Measurements from ENCODE around the gene MRTFA.
A peak's percentile ranks its signal among the peaks of the same experiment; 100 is the strongest.
"Not testable (repeated sequence)": the region's sequence is repeated elsewhere in the genome, so short reads cannot be mapped to it uniquely, and the experiment has no call there.

MRTFA gene

DNA sequence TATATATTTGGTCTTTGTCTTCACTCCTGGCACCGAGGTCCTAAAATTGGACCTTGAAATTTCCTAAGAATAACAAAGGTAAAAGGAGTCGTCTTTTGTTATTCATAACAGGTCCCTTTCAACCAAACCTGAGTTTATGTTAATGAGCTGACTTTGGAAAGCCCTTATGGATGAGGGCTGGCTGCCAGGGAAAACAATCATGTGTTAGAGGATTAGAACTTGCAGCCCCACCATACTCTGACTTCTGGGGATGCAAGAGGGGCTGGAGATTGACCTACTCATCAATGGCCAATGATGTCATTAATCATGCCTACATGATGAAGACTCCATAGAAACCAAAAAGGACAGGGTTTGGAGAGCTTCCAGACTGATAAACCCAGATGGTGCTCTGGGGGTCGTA, 118.9 kb downstream of the MRTFA start:
- DNase-seq, result no peak

DNA sequence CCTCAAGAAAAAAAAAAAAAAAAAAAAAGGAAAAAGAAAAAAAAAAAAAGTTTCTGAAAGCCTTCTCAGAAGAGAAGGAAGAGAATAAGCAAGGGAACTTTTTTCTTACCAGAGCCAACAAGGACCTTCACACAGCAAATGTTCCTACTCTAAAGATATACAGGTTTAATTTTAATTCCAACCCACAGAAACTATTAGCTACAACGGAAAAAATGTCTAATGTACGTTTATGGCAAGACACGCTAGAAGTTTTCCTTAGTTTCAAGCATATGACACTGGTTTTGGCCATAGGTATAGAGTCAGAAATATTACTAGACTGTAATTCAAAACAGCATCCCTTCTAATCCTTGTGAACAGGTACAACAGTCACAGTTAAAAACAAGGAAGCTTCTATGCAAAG, 120.1 kb downstream of the MRTFA start:
- DNase-seq, result no peak

DNA sequence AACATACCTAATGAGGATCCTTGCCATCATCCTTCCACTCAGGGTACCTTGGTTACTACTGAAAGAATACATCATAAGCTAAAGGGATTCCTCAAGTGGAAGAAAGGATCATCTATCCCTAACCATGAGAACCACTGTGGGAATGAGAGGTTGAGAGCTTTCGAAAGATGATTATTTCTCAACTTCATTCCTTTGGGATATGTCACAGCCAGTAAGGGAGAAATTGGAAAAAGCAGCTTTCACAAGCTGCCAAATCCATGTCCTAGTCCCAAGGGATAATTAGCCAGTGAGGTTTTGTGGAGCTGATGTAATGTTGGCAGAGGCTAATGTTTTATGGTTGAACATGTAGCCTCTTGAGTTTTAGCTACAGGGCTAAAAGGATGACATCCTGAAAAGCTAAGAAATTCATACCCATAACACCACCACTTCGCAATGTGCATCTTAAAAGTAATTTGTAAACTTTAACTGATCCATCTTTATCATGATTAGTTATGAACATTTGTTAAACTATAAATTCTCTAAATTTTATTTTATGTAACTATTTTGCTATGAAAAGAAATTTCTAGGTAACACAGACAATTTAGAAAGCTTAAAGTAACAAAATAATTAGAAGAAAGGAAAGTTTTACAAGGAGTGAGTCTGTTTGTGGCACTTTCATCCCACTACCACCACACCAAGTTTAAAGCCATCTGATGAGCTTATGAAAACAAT, 123.9 kb downstream of the MRTFA start:
- no peak for DNase-seq

DNA sequence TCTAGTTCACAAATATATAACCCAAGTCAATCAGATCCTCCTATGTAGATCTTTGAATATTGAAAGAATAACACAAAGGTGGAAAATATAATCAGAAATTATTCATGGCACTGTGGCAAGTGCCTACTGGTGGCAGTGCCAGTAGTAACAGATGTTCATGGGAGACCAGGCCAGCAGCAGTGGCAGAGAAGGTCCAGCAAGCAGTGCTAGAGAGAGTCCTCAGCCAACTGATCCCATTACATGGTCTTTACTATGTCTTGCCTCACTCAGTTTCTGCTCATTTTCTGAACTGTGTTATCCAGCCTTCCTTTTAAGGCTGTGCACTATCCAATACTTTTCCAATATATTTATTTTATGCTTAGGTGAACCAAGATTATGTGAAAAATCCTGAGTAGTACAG, 124.9 kb downstream of the MRTFA start:
- no peak for DNase-seq

DNA sequence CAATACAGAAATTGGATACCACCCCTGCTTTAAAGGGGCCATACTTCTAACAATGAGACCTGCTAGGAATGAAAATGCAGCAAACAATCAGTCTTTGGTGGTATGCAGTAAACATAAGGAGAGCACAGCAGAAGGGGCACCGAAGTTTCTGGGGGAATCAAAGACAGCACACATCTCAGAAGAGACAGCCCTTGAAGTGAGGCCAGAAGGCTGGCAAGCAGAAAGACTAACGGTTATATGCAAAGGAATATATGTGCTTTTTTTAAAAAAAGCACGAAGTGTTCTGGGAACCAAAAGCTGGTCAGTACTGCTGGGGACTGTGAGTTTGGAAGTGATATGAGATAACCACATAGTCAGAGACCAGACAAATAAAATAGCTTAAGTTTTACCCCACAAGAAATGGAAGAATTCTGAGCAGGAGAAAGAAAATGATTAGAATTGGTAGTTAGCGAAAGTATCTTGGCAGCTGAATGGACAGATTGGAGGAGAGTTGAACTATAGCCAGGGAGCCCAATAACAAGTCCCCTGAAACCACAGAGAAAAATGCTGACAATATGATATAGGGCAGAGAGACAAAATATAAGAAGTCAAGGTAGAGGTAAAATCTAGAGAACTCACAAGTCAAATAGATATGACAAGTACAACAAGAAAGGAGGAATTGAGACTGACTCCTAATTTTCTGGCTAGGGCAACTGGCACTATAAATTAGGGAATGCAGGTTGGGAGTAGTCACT, 125.7 kb downstream of the MRTFA start:
- DNase-seq, result no peak

DNA sequence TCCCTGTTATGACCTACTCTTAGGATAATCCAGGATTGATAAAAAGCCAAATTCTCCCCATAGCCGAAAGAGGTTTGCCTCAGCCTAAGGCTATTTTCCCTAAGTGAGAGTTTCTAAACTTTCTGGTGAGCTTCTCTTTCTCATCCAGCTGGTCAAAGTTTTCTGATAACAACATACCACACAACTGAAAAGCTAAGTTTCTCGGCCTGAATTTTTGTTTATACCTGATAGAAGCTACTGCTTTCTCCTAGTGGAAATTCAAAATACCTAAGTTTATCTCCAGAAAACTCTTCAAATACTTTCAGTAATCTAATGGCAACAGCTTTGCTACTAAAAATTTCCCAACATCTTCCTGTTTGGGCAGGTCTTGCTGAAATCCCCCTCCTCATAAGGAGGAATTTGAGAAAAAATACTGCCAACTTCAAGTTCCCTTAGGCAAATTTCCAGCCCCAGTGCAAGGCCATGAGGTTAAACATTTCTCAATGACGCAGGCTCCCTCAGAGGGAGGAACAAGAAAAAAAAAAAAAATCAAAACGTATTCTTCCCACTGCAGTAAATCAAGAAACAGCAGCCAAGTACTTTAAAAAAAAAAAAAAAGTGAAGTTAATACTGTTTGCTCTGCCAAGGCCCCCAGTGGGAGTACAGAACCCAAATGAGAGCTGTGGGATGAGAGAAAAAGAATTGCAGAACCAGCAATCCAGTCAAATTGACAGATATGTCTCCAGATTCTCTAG, 127.0 kb downstream of the MRTFA start:
- DNase-seq, result peak; percentile 80

DNA sequence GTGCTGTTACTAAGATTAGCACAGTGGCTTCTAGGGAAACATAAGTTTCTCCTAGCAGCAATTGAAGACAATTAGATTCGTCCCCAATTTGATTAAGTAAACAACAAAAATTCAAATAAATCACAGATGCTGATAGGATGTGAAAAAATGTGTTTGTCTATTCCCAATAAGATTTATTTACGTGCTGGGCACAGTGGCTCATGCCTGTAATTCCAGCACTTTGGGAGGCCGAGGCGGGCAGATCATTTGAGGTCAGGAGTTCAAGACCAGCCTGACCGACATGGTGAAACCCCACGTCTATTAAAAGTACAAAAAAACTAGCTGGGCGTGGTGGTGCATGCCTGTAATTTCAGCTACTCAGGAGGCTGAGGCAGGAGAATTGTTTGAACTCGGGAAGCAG, 128.5 kb downstream of the MRTFA start:
- not testable (repeated sequence) for DNase-seq

DNA sequence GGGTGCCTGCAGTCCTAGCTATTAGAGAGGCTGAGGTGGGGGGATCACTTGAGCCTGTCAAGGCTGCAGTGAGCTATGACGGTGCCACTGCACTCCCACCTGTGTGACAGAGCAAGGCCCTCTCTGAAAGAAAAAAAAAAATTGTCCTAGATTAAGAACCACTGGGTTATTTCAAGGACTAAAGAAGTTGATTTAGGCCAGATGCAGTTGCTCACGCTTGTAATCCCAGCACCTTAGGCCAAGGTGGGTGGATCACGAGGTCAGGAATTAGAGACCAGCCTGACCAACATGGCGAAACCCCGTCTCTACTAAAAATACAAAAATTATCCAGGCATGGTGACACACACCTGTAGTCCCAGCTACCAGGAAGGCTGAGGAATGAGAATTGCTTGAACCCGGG, 129.0 kb downstream of the MRTFA start:
- DNase-seq, result no peak

DNA sequence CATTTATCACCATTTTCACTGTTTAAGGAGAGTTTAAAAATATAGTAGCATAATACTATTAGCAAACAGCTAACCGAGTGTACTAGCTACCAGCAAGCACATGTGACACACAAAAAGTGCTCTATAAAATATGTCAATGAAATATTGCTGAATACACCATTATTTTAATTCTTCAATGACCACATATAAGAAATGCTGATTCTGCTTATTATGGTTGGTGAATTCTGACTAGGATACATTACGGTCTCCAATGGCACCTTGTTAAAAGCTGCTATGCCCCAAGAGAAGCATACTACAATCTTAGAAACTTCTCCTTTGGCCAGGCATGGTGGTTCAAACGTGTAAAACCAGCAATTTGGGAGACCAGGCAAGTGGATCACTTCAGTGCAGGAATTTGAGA, 129.8 kb downstream of the MRTFA start:
- no peak for DNase-seq

DNA sequence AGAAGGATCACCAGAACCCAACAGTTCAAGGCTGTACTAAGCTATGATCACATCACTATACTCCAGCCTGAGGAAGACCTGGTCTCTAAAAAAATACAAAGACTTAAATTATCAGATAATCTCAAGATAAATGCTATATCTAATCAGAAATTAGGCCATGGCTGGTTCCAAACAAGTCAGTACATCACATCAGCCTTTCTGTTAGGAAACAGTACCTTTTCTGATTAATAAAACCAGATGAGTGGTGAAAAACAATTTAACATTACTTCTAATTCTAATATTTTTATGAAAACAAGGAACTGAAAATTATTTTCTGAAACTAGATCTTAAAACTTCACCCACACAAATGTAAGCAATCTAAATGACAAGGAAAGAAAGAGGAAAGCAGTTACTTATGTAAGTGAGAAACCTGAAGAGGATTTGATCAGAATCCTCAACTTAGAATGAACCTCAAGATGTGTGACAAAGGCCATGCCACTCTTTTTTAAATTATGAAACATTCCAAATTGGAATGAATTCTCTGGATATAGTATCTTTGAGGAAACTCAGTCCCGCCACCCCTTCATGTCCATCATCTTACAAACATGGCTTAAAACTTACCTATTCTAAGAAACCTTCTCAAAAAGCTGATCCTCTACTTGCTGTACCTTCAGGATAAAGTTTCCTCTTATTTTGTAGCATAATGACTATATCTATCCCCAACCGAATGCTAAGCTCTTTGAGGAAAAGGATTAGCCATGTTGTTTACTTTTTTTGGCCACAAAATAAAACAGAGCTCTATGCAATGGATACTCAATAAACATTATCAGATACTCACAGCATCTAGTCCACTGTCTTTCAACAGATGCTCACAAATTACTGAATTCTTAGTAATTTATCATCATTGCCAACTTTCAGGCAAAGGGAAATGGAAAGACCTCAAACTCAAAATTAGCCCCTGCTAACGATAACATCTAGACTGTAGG, 132.0 kb downstream of the MRTFA start:
- peak; percentile 57 for DNase-seq

DNA sequence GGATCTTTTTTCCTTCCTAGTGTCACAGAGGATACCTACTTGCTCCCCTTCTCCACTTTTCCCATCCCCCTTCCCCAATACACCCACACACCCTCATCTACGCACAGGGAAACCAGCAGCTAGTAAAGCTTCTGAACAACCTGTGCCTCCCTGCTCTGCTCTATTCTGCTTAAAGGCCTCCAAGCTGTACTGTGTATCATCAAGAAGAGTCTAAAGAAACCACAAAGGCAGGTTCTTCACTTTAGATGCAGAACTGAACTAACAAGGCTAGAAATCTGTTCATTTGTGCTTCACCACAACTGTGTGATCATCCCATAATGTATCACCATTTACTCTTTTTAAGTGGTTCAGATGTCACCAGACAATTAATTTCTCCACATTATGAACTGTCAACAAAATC, 133.6 kb downstream of the MRTFA start:
- no peak for DNase-seq

DNA sequence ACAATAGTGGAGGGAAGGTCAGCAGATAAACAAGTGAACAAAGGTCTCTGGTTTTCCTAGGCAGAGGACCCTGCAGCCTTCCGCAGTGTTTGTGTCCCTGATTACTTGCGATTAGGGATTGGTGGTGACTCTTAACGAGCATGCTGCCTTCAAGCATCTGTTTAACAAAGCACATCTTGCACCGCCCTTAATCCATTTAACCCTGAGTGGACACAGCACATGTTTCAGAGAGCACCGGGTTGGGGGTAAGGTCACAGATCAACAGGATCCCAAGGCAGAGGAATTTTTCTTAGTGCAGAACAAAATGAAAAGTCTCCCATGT, 136.1 kb downstream of the MRTFA start:
- not testable (repeated sequence) for DNase-seq

DNA sequence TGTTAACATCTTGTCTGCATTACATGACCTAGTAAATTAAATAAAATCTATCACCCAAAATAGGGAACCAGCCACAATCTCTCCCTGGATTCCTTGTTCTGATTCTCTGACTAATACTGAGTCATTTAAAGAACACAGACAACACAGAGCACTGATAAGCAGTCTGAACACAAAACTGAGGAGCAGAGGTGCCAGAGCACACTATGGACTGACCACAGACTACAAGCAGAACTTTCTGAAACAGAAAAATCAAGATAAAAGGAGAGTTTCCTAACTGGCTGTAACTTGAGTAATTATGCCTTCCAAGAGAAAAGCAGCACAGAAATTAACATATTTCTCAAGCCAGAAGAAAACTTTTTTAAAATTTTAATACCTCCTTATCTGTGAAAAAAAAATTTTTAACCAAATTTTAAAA, 137.3 kb downstream of the MRTFA start:
- DNase-seq, result peak; percentile 78

DNA sequence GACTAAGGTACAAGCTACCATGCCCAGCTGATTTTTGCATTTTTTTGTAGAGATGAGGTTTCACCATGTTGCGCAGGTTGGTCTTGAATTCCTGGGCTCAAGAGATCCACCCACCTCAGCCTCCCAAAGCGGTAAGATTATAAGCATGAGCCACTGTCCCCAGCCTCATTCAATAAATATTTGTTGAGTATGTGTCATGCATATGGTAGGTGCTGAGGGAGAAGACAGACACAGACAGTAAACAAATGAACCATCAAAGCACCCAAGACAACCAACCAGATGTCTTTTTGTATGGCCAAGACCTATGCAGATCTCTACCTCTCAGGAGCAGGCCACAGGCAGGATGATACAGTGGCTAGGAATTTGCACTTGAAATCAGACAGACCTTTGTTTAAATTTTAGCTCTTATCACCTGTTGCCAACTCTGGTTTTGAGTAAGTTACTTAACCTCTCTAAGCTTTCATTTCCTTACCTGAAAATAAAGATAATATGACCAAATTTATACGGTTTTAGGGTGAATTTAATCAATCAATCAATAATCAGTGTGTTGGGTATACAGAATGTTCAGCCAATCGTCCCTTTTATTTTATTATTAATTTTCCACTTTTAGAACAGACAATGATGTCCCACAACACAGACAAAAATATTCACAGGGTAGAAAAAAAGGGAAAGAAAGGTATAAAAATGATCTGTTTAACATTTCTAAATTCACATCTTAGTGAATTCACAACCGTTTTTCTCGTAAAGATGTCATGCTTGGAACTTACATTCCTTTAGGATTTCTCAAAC, 137.9 kb downstream of the MRTFA start:
- no peak for DNase-seq

DNA sequence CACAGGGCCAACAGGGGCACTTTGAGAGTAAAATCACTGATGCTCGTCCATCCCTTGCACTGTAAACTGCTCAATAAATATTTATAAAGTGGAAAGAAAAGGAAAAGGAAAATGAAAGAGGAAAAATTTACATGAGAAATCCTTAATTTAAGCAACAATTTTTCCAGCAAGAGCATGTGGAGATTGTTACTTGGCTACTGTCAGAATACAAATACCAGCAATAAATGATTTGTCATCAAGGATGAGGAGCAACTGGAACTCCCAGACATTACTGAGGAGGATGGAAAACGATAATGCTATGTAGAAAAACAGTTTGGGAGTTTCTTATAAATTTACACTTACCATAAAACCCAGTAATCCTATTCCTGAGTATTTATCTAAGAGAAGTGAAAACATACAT, 143.1 kb downstream of the MRTFA start:
- peak; percentile 37 for DNase-seq

DNA sequence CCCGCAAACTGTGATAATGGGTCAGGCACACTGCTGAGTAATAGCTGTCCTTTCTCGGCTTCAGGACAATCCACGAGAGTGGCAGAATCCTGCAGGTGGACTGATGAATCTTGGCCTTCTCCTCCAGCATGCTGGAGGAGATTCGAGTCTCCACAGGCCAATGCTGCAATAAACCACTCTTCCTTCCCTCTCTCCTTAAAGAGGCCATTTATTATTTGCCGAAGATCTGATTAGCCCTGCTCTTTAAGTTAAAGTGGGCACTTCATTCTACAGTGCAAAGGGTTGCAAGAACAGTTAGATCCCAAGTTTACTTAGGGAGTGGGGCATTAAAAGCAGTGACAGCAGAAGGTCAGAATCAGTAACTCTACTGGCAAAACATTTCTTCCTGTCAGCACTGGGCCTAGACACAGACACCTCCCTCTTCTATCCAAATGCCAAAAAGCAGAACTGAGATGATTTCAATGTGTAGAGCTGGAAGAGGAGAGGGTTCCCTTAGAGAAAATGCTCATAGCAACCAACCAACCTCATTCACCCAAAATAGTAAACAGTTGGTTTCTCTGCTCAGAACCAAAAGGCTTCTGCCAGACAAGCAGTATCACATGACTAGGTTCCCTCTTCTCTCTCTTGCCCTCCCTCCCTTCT, 144.4 kb downstream of the MRTFA start:
- peak; percentile 90 for DNase-seq

DNA sequence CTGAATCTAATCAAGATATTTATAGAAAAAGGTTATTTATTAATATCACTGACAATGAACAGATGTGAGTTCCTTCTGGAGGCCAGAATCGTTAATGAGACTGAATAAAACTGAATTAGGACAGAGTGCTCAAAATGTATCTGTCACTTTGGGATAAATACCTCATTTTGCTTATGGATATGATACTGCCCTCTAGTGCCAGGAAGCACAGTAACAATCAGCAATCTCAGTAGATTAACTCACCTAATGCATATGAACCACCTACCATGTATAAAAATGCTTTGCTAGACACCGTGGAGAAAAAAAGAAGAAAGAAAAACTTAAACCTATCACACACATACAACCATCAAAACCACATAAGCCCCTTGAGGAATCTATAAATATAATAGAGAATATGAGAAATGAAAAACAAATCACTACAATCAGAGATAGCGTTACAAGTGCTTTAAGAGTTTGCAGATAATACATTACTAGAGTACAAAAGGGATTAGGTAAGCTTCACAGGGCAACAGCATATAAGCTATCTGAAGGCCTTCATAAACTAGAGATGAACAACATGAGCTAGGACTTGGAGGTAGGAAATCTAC, 148.8 kb downstream of the MRTFA start:
- DNase-seq, result peak; percentile 44

DNA sequence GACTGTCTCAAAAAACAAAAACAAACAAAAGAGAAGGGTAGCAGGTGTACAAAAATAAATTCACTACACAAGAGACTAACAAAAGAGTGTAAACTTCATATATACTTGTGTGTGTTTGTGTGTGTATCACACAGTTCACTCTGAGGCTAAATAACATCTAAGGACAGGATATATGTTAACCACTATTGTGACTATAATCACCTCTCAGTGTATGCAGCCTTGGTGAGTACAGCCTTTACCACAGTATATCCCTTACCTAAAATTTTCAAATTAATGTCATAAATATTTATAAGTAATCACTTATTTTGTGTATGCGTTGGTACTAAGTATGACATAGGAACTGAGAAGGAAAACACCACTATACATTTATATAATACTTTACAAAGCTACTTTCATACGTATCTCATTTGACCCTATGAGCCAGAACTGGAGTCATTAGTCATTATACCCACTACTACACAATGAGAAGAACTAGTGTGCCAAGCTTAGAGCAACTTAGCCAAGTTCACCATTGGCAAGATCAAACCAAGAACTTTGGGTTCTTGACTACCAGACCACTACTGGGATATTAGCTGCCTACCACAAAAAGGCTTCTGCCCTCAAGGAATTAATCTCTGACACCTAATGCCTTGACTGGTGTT, 149.4 kb downstream of the MRTFA start:
- DNase-seq, result no peak

DNA sequence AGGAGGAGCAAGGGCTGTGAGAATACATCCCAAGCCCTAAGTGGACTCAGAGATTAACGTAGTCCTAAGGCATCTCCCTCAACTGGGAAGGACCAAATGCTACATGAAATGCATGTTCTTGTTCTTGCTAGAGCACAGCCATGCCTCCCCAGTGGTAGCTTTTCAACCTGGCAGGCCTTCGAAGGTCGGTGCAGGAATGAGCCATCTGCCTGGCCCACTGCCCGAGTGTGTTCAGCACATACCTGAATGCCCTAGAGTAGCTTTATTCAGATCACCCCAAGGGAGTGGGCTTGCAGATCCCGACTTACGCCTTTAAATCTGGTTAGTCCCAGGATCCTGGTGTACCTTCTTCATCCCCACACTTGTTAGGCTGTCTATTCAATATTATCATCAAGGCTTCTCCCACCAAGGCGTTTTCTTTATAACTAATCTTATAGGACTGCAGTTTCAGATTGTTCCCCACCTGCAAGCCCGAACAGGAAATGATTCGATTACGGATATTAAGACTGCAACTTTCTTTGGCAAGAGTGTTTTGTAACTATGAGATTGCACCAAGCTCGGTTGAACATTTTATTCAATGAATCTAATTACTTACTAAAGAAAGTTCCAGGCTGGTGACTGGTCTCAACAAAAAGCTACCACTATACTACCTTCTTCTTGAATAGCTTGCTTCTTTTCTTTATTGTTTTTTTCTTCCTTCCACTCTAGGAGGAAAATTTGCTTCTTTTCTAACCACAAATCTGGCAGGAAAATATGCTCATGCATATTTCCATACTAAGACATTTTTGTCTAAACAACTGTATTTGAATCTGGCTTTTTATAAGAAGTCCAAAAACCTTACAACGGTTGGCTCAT, 150.5 kb downstream of the MRTFA start:
- DNase-seq, result peak; percentile 39
